Body of pancreas (tissue), 4 donors: Measurements from ENCODE around the gene ITPK1.

Experiments
- CTCF ChIP-seq, 7 experiments: fragments of 450-650 bp in 4 of 7; fragments of 200-600 bp in 3 of 7; sonication (generic) in 3 of 7; IDR thresholded peaks; one replicate each; pipeline ENCODE4 v1.5.1; 2016 to 2019; ENCODE audit warnings: antibody characterized with exemption in 7 of 7
- POLR2A ChIP-seq, 3 donors: fragments of 450-650 bp; IDR thresholded peaks; one replicate each; pipeline ENCODE4 v1.6.1; 2016; ENCODE audit warnings: antibody characterized with exemption in 3 of 3, mild to moderate bottlenecking in 2 of 3

DNA sequence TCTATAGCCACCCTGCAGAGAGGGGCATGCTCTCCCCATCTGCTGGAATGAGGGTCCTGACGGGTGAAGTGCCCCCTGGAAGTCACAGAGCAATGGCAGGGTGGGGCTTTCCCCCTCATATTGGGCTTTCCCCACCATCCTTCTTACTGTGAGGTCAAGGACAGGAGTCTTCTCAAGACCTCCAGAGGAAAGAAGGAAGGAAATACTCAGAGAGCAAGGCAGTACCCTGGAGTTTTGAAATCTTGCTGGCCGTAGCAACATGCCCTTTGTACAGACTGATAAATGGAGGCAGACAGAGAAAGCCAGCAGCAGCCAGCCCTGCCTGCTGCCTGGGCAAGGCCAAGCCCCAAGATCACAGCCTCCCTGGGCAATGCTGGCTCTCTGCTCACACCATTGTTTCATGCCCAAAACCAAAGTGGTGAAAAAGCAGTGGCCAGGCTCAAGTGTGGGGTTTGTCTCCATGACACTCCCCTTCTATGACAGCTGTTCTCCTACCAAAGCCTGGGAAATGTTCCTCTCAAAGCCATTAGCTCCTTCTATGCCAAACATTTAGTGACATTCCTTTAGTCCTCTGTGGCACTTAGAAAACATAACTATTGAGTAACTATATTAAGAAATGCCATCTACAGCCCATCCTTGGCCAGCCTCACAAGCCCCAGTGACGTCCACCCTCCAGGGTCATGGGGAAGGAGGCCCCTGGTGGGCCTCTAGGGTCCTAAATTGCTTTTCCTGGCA lies 13.2 kb upstream of the ITPK1 start:
- TF ChIP-seq CTCF (IDR thresholded peaks at IDR 0.05) (no peak), POLR2A (IDR thresholded peaks at IDR 0.05) (no peak)
